Myocyte (in vitro differentiated cells): ENCODE measurements around the gene LRRC10B. TPM values are rescaled to one million over a fixed set of nuclear protein-coding genes. Genes with fewer than 3 reads are reported as not detected.
A peak's percentile ranks its signal among the peaks of the same experiment; 100 is the strongest.

Experiments
- DNase-seq: peaks from one replicate; pipeline ENCODE4 v3.0.0-alpha.2; 2012; ENCODE audit warnings: low read depth
- total RNA-seq: library from RNA; depleted of rRNA; stranded (reverse); fragments of >200 nt; gene quantifications from 2 replicates; pipeline ENCODE4 v1.2.3, GENCODE V29; 2014

The LRRC10B gene
- total RNA-seq, 1 donor from 2014 or later: not detected

DNA sequence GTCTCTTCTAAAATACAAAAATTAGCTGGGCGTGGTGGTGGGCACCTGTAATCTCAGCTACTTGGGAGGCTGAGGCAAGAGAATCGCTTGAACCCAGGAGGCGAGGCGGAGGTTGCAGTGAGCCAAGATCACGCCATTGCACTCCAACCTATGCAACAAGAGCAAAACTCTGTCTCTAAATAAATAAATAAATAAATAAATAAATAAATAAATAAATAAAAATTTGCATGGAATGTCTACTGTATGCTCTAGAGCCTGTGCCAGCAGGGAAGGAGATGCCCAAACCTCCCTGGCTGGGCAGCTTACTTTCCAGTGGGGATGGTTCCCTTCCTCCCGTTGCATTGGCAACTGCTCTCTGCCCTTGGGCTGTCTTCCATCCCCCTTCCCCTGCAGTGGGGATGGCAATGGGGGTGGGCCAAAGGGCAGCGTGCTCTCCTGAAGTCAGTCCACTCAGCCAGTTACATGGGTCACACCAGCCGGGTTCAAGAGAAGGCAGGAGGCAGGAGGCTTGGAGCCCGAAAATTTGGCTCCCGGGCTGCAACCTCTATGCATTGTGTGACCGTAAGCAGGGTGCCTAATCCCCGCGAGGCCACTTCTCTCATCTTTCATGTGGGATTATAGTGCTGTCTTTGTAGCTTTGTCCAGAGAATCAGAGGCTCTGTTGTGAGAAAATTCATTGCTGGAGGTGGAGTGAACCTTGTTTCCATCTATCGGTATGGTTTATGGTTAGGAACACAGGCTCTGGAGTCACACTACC is 1.4 kb upstream of the LRRC10B start:
- no peak for DNase-seq

DNA sequence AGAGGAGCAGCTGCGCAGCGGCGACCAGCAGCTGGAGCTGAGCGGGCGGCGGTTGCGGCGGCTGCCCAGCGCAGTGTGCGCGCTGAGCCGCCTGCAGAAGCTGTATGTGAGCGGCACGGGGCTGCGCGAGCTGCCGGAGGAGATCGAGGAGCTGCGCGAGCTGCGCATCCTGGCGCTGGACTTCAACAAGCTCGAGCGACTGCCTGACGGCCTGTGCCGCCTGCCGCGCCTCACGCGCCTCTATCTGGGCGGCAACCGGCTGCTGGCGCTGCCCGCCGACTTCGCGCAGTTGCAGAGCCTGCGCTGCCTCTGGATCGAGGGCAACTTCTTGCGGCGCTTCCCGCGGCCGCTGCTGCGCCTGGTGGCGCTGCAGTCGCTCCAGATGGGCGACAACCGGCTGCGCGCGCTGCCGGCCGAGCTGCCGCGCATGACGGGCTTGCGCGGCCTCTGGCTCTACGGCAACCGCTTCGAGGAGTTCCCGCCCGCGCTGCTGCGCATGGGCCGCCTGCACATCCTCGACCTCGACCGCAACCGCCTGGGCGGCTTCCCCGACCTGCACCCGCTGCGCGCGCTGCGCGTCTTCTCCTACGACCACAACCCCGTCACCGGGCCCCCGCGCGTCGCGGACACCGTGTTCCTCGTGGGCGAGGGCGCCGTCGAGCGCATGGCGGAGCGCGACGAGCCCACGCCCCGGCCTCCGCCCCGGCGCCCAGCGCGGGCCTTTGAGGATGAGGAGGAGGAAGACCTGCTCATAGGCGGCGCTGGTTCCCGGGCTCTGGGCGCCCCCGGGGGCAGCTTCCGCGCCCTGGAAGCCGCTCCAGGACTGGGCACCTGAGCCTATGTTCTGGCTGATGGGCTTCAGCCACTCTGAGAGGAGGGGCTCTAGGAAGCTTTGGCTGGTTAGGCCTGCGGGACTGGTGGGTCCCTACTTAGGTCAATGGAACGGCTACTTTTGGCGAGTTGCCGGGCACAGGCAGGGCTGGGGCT is 787 bp downstream of the LRRC10B start:
- DNase-seq: peak; percentile 34

DNA sequence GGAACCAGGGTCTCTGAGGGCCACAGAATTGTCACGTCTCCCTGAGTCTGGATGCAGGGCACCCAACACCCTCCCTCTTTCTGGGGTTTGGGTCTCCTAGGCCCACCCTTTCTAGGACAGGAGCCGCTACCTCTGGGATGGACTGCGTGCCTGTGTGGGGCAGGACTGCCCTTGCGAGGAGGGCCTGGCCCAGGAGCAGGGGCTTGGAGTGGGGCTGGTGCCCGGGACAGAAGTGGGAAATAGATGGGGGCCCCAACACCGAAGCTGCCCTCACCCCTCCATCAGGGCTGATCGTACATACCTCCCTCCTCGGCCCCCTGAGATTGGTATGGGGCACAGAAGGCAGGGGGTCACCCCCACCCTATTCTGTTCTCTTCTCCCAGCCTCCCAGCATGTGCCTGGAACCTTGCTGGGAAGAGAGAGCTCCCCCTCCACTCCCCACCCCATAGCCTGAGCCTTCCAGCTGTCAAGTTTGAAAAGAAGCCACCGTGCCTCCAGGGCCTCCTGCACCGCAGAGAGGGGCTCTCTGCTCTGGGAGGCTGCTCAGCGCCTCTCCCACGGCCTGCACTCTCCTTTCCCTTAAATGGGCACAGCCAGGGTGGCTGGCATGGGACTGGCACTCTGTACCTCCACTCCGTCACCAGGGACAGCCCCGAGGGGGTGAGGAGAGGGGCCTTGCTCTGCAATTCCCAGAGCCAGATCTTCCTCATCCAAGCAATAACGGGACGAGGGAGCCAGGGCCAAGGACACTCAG is 1.8 kb downstream of the LRRC10B start:
- DNase-seq: no peak

DNA sequence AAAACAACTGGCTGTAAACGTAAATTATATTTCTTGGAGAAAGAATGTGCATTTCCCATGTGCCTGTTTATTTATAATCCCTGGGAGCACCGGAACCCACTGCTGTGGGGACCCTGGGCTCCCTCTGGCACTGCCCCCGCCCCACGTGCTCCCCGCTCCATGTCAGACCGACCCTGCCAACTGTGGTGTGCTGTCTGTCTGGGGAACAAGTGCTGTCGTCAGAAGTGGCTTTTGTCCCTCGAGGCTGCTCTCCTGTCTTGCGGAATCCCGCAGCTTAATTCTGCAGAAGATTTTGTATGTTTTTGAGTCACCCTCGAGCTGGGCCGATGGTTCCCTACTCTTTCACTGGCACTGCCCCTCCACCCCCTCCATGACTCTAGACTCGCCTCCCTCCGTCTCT is 2.4 kb downstream of the LRRC10B start:
- DNase-seq: no peak

DNA sequence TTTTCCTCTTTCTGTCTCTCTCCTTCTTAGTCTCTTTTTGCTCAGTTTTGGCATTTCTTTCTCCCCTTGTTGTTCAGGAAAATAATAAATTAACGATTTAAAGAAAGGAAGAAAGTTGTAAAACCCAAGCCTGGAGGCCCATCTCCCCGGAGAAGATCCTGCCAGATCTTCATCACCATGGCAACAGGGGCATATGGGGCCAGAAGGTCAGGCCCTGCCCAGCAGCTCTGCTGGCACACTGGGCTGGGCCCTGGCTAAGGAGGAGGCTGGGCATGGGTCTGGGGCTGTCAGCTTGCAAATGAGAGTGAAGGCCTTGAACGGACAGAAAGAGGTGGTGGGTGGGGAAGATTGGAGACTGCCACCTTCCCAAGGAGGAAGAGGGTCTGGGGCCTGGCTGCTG is 2.8 kb downstream of the LRRC10B start:
- DNase-seq: no peak

DNA sequence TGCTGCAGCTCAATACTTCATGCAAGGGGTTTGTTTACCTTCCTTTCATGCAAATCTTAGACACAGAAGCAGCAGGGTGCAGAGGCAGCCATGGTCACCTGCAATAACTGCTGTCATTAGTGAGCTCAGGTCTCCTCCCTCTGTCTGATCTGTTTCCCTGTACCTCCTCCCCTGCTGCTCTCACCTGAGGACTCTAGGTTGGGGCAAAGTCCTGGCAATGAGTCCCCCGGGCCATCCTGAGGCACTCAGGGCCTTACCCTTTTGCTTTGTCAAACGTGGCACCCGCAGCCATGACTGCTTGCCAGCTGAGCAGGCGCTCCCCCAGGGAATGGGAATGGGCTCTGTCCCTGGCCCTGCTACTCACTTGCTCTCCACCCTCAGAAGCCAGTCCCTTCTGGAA is 3.9 kb downstream of the LRRC10B start:
- no peak for DNase-seq

DNA sequence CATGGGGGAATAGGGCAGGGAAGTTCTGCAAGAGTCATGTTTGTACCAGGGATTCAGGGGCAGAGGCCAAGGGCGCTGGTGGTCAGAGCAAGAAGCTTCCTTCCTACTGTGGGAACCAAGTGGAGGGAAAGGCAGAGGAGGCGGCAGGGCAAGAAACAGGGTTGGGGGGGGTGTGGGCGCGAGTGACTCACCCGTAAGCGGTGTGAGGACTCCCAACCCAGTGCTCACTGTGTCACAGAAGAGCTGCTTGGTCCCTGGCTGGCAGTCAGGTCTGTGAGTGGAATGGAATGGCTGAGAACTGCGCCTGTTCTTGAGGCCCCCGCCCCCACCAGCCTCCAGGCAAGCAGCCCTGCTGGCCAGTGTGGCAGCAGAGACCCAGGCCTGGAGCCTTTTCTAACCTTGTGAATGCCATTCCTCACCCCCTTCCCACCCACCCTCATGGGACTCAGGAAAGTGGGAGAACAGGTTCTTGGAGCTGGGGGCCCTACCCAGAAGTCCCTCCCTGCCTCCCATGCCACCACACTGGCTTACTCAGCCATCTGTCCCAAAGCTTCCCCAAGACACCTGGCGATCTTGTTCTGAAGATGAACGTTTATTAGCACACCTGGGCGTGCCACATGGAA is 4.7 kb downstream of the LRRC10B start:
- no peak for DNase-seq

DNA sequence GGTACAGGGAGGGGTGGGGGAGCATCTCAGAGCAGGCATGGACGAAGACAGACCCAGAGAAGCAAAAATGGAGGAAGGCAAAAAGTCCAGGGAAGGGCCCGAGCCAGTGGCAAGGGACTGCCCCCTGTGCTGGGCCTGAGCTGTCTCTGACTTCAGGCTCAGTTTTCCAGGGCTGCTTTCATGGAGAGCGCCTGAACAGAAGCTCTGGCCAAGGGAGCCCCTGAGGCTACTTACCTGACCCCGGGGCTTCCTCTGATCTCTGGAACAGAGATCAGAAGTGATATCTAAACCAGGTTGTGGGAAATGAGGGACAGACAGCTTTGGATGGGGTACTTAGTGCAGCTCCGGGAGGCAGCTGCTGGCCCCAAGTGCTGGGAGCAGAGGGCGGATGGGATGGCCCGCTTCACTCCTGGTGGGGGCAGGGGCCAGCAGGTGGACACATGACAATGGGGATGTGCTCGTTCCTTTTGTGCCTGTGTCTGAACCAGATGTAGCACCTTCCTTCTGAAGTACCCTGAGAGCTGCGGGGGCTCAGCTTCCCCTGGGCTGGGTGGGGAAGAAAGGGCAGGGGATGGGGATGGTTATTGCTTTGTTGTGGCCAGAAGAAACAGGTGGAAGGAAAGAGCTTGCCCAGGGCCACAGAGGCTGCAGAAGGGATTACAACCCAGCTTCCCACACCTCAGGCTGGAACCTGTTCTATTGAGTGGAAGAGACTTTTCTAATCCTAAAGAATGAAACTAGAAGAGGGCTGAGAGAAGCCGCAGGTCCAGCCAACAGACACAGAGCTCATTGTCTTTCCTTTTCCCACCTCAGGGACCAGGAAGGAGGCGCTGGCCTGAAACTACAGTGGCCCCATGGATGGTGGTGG is 5.7 kb downstream of the LRRC10B start:
- peak; percentile 27 for DNase-seq

DNA sequence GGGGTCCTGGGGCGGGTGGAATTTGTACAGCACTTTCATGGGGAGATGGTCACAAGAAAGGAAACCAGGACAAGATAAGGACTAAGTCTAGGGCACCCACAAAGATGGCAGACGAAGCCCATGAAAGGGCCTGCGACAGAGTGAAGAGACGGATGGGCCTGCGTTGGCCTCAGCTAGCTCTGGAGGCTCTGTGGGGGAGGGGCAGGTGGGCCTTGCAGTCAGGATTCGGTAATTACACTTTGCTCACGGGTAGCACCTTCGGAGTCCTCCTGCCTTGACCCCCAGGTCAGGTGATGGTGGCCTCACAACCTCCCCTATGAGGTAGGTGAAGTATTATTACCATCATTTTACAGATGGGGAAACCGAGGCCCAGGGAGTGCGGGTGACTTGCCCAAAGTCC is 7.1 kb downstream of the LRRC10B start:
- DNase-seq: no peak

DNA sequence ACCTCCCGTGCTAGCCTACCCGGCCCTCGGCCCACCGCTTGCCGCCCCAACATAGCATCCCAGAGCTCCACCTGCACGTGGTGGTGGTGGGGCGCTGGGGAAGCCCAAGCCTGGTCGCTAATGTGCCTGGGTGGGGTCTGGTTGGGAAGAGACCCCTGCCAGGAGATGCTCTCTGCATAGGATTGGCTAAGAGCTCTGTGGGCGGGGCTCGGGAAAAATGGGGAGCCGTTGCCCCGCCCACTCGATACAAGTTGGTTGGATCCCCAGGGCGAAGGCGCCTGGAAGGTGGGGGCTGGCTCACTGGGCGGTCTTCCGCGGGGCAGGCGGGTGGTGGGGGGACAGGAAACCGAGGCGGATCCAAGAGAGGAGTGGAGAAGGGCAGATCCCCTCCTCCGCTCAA is 7.6 kb downstream of the LRRC10B start:
- no peak for DNase-seq

DNA sequence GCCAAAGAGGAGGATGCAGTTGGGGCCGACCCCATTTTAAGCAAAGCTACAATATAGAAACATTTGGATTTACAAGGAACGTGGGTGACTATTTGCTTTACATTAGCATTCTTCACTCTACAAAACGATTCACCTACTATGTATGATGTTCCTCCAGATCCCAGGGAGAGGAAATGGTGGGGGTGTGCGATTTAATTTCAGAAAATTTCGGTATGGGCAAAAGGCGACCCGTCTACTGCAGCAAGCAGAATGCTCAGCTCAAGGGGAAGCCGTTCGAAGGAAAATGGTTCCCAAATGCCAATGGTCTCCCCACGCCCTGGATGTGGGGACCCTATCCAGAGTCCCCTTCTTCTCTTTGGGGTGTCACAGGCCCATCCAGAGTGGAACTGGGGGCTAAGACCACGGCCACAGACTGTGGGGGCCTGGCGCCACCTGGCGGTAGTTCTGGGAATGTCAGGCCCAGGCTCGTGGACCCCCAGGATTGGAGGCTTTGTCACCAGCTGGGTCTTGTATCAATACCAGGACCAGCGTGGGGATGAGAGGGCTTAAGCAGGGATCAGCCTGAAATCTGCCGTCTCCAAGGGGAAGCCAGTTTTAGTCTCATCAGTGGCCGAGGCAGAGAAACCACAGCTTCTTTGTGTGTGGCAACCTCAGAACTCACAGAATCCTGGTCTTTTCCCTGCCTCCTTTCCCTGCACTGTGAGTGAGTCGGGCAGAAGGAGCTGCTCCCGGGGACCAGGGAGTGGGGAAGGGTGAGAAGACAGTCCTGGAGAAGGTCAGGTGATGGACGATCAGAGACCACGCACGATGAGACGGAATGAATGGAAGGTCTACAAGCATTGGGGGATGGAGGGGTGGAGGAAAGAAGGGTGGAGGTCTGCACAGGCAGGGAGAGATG is 8.4 kb downstream of the LRRC10B start:
- DNase-seq: peak; percentile 29

DNA sequence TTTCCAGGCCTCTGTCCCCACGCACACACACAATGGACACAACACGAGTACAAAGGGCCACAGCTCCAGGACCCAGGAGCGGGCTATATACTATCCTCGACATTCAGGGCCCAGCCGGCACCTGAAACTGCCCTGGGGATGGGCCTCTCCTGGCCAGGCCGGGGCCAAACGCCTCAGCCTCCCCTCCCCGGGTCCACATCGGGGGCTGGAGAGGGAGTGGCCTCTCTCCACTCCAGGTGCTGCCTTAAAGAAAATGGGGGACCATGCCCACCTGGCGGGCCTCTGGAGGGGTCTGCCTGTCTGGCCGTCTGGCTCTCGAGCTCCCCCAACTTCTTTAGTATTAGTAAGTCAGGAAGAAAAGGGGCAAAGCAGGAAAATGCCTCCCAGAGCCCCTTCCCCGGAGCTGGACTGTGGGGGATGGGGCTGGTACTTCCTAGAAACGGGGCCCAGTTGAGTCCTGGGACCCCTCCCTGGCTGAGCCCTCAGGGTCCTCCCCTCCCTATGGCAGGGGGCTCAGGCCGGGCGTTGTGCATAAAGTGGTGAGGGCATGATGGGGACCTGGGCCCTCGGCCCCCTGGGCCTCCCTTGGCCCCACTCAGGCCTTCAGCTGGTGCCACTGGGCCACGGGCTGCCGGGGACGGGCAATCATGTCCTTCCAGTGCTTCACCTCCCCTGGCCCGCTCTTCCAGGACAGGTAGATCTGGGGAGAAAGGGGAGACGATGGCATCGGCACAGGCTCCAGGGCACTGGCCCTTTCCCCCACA is 9.7 kb downstream of the LRRC10B start:
- no peak for DNase-seq

DNA sequence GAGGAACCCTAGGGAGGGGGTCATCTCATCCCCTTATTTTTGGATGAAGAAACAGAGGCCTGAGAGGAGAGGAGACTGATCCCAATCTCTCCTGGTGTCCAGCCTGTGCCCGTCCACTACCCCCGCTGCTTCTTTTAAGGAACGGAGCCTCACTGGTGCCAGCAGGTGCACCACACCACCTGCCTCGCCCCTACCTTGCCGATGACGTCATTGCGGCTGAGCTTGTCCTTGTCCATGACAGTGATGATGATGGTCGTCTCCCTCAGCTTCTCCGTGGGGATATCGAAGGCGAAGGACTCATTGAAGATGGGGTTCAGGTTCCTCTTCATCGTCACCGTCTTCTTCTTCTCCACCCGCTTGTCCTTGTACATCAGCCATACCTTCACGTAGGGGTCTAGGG is 14.3 kb downstream of the LRRC10B start:
- DNase-seq: no peak

DNA sequence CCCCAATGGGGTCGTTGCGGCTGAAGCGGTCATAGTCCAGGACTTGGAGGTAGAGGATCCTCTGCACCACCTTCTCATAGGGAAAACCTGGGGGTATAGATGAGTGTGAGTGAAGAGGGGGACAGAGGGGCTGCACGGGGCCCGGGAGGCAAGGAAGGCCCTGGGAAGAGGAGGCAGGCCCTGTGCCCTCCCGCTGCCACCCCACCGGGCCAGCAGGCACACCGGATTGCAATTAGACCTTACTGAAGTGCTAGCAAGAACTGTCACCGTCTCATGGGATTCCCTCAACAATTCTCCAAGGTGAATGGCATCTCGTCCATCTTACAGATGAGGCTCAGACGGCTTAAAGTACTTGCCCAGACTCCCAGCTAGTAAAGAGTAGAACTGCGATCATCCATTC is 15.9 kb downstream of the LRRC10B start:
- DNase-seq: no peak

DNA sequence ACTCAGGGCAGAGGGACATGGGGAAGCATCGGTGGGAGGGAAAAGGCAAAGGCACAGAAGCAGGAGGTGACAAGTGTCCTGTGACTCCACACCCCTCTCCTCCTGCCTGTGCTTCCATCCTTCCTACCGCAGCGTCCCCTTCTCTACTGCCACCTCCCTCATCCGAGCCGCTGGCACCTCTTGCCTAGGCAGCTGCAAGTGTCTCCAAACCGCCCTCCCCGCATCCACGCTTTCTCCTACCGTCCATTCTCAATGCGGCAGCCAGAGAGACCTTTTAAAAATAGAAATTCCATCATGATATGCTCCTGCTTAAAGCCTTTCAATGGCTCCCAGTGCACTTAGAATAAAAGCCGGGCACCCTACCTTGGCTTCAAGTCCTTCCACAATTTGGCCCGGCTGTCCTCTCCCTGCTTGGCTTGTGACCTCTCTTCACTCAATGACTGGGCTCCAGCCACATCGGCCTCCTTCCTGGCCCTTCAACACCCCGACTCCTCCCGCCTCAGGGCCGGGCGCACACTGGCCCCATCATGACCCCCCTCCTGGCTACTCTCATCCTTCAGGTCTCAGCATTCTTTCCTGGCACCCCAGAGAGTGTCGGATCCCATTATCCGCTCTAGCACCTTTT is 16.5 kb downstream of the LRRC10B start:
- DNase-seq: no peak

DNA sequence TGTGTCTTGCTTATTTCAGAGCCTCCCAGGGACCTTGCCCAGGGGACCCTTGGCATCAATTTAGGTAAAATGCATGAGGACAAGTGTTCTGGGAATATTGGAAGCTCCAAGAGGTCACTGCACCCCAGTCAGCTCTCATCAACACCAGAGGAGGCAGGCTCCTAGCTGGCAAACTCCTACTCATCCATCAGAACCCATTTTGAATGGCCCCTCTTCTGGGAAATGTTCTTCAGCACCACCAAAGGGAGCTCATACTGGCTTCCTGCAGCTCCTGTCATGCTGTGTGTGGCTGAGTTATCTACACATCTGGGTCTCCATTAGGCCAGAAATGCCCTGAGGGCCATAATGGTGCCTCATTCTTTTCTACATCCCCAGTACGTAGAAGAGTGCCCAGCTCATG is 17.7 kb downstream of the LRRC10B start:
- DNase-seq: no peak

DNA sequence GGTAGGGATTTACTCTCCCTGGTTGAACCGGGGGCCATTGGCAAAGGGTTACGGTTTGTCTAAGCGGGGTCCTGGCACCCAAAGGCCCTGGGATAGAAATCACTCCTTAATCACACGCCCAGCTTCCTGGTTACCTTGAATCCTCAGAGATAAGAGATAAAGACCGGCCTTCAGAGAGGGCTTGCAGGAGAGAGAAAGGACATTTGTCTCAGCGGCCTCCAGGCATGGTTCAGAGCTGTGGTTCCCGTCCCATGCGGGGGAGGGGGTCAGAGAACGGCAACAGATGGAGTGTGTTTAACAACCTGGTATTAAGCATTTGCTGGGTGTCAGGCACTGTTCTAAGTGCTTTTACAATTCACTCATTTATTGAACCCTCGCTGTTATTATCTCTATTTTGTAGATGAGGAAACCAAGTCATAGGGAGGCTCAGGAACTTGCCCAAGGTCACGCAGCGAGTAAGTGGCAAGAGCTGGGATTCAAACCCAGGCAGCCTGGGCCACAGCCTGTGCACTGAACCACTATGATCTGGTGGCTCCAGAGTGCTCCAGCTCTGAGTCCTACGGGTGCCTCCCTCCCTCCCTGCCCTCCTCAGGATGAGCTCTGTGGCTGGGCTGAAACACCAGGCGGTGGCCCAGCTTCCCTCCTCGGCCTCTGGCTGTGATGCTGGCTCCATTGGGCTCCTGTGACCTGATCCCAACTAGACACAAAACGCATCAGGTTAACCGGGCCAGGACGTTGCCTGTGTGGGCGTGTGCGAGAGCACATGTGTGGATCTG is 18.6 kb downstream of the LRRC10B start:
- DNase-seq: no peak
